ENCODE results near the gene AQP3. TPM values are rescaled to one million over a fixed set of nuclear protein-coding genes. Genes with fewer than 3 reads are reported as not detected.
"Not testable (repeated sequence)": the region's sequence is repeated elsewhere in the genome, so short reads cannot be mapped to it uniquely, and the experiment has no call there.

AQP3 gene
- polyA plus RNA-seq, 1 donor (not counting 4 experiments of a cell fraction or from before 2014, with no cell fraction given): 239 TPM

DNA sequence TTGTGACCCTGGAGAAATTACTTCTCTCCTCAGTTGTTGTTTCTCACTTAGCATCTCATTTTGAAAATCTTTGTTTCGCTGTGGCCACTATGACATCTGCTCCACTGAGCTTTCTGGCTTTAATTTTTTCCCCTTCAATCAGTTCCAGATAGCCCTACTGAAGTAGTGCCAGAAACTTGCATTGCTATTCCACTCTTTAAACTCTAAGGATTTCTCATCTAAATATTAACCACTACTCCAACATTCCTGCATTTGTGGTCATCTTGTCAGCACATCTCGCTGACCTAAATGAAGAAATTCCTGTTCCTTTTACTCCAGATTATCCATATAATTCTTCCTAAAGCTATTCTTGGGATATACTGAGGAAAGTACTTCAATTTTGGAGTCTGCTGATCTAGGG lies 41.7 kb upstream of the AQP3 start:
- H3K9me3 ChIP-seq (ENCODE audit: control insufficient read depth, low read depth, low read length): no peaks in the 10 kb centered on the region
- no peaks in the 10 kb centered on the region for H3K36me3 ChIP-seq (ENCODE audit: control insufficient read depth in 2 of 2, extremely low read depth in 1 of 2, insufficient read depth in 2 of 2, low read length in 2 of 2)
- no peak for FAIRE-seq
- no peaks in the 10 kb centered on the region for H4K20me1 ChIP-seq (ENCODE audit: control insufficient read depth, extremely low read depth, insufficient read depth, low read length)
- no peak overlapping the region for H3K27ac ChIP-seq (ENCODE audit: control insufficient read depth, insufficient read depth, low read length)
- no peaks in the 10 kb centered on the region for H3K4me1 ChIP-seq (ENCODE audit: control insufficient read depth, extremely low read depth, insufficient read depth, low read length)
- no peaks in the 10 kb centered on the region for H3K9me1 ChIP-seq (ENCODE audit: control insufficient read depth, extremely low read depth, insufficient read depth, low read length)
- no peak overlapping the region for H3K4me2 ChIP-seq (ENCODE audit: control insufficient read depth, extremely low read depth, insufficient read depth, low read depth, low read length)
- no peaks in the 10 kb centered on the region for H3K79me2 ChIP-seq (ENCODE audit: control insufficient read depth, insufficient read depth, low read length)
- no peaks in the 10 kb centered on the region for H3K27me3 ChIP-seq (ENCODE audit: control insufficient read depth, extremely low read depth, insufficient read depth, low read length)
- dilution Hi-C loops (cut with MboI; ENCODE audit: extremely low pct_ligation_motif_present, low sequenced_read_pairs): no loop called here
- H2AFZ ChIP-seq (ENCODE audit: control insufficient read depth, low read length): no peak overlapping the region
- no peak overlapping the region for H3K4me3 ChIP-seq (ENCODE audit: control insufficient read depth in 2 of 3, extremely low read depth in 1 of 3, insufficient read depth in 2 of 3, low read depth in 1 of 3, low read length in 3 of 3)
- TF ChIP-seq, protein P1, sequence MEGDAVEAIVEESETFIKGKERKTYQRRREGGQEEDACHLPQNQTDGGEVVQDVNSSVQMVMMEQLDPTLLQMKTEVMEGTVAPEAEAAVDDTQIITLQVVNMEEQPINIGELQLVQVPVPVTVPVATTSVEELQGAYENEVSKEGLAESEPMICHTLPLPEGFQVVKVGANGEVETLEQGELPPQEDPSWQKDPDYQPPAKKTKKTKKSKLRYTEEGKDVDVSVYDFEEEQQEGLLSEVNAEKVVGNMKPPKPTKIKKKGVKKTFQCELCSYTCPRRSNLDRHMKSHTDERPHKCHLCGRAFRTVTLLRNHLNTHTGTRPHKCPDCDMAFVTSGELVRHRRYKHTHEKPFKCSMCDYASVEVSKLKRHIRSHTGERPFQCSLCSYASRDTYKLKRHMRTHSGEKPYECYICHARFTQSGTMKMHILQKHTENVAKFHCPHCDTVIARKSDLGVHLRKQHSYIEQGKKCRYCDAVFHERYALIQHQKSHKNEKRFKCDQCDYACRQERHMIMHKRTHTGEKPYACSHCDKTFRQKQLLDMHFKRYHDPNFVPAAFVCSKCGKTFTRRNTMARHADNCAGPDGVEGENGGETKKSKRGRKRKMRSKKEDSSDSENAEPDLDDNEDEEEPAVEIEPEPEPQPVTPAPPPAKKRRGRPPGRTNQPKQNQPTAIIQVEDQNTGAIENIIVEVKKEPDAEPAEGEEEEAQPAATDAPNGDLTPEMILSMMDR (optimal IDR thresholded peaks at IDR 0.05 in 1 of 3, IDR thresholded peaks at IDR 0.05 in 1 of 3, conservative IDR thresholded peaks at IDR 0.05 in 1 of 3; ENCODE audit: extremely low read depth in 1 of 3, insufficient read depth in 2 of 3, low read length in 3 of 3): no peak
- no peak for TF ChIP-seq EZH2 (IDR thresholded peaks at IDR 0.05; ENCODE audit: low read length)
- H3K9ac ChIP-seq (ENCODE audit: control insufficient read depth, extremely low read depth, insufficient read depth, low read length): no peak overlapping the region
- no peak for DNase-seq (ENCODE audit: low read depth, low spot score)

DNA sequence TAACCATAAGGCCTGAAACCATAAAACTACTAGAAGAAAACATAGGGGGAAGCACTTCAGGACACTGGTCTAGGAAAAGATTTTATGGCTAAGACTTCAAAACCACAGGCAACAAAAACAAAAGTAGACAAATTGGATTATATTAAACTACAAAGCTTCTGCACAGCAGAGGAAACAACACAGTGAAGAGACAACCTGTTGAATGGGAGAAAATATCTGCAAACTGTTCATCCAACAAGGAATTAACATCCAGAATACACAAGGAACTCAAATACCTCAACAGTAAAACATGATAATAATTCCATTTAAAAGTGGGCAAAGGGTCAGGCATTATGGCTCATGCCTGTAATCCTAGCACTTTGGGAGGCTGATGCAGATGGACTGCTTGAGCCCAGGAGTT lies 37.9 kb upstream of the AQP3 start:
- H3K9me3 ChIP-seq (ENCODE audit: control insufficient read depth, low read depth, low read length); H3K79me2 ChIP-seq (ENCODE audit: control insufficient read depth, insufficient read depth, low read length); dilution Hi-C loops (cut with MboI; ENCODE audit: extremely low pct_ligation_motif_present, low sequenced_read_pairs); H4K20me1 ChIP-seq (ENCODE audit: control insufficient read depth, extremely low read depth, insufficient read depth, low read length); H3K36me3 ChIP-seq (ENCODE audit: control insufficient read depth in 2 of 2, extremely low read depth in 1 of 2, insufficient read depth in 2 of 2, low read length in 2 of 2); DNase-seq (ENCODE audit: low read depth, low spot score); H3K27ac ChIP-seq (ENCODE audit: control insufficient read depth, insufficient read depth, low read length); H2AFZ ChIP-seq (ENCODE audit: control insufficient read depth, low read length); H3K4me1 ChIP-seq (ENCODE audit: control insufficient read depth, extremely low read depth, insufficient read depth, low read length); H3K9me1 ChIP-seq (ENCODE audit: control insufficient read depth, extremely low read depth, insufficient read depth, low read length); H3K4me3 ChIP-seq (ENCODE audit: control insufficient read depth in 2 of 3, extremely low read depth in 1 of 3, insufficient read depth in 2 of 3, low read depth in 1 of 3, low read length in 3 of 3); H3K27me3 ChIP-seq (ENCODE audit: control insufficient read depth, extremely low read depth, insufficient read depth, low read length); H3K4me2 ChIP-seq (ENCODE audit: control insufficient read depth, extremely low read depth, insufficient read depth, low read depth, low read length); H3K9ac ChIP-seq (ENCODE audit: control insufficient read depth, extremely low read depth, insufficient read depth, low read length); FAIRE-seq: not testable (repeated sequence)

DNA sequence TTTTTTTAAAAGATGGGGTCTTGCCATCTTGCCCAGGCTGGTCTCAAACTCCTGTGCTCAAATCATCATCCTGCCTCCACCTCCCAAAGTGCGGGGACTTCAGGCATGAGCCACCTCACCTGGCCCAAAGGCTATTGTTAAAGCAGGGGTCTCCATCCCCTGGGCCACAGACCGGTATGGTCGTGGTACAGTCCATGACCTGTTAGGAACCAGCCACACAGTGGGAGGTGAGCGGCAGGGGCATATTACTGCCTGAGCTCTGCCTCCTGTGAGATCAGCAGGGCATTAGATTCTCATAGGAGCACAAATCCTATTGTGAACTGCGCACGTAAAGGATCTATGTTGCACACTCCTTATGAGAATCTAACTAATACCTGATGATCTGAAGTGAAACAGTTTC lies 33.6 kb upstream of the AQP3 start:
- Histone ChIP-seq H3K27ac (ENCODE audit: control insufficient read depth, insufficient read depth, low read length) (no peak overlapping the region), H3K4me2 (ENCODE audit: control insufficient read depth, extremely low read depth, insufficient read depth, low read depth, low read length) (no peak overlapping the region), H2AFZ (ENCODE audit: control insufficient read depth, low read length) (no peak overlapping the region), H3K9ac (ENCODE audit: control insufficient read depth, extremely low read depth, insufficient read depth, low read length) (no peak overlapping the region), H3K79me2 (ENCODE audit: control insufficient read depth, insufficient read depth, low read length) (no peaks in the 10 kb centered on the region), H3K36me3 (ENCODE audit: control insufficient read depth in 2 of 2, extremely low read depth in 1 of 2, insufficient read depth in 2 of 2, low read length in 2 of 2) (no peaks in the 10 kb centered on the region), H3K9me1 (ENCODE audit: control insufficient read depth, extremely low read depth, insufficient read depth, low read length) (no peaks in the 10 kb centered on the region), H3K4me3 (ENCODE audit: control insufficient read depth in 2 of 3, extremely low read depth in 1 of 3, insufficient read depth in 2 of 3, low read depth in 1 of 3, low read length in 3 of 3) (no peak overlapping the region), H3K27me3 (ENCODE audit: control insufficient read depth, extremely low read depth, insufficient read depth, low read length) (no peaks in the 10 kb centered on the region), H3K9me3 (ENCODE audit: control insufficient read depth, low read depth, low read length) (no peaks in the 10 kb centered on the region), H3K4me1 (ENCODE audit: control insufficient read depth, extremely low read depth, insufficient read depth, low read length) (no peaks in the 10 kb centered on the region), H4K20me1 (ENCODE audit: control insufficient read depth, extremely low read depth, insufficient read depth, low read length) (no peaks in the 10 kb centered on the region)
- FAIRE-seq (no peak), DNase-seq (ENCODE audit: low read depth, low spot score) (no peak)
- TF ChIP-seq, protein P1 (optimal IDR thresholded peaks at IDR 0.05 in 1 of 3, IDR thresholded peaks at IDR 0.05 in 1 of 3, conservative IDR thresholded peaks at IDR 0.05 in 1 of 3; ENCODE audit: extremely low read depth in 1 of 3, insufficient read depth in 2 of 3, low read length in 3 of 3): no peak
- no peak for TF ChIP-seq EZH2 (IDR thresholded peaks at IDR 0.05; ENCODE audit: low read length)
- dilution Hi-C loops (cut with MboI; ENCODE audit: extremely low pct_ligation_motif_present, low sequenced_read_pairs): no loop called here

Measured in keratinocyte (primary cell).